Lower leg skin (tissue), 3 donors: ENCODE measurements around the gene CPA5.

Experiments
- POLR2A ChIP-seq, 2 donors: fragments of 450-650 bp; IDR thresholded peaks; one replicate each; pipeline ENCODE4 v1.6.1; 2016 to 2017; ENCODE audit warnings: antibody characterized with exemption in 2 of 2, mild to moderate bottlenecking in 1 of 2, moderate library complexity in 1 of 2
- TF ChIP-seq, protein P1 (sequence below), 3 donors: fragments of 450-650 bp; IDR thresholded peaks; one replicate each; pipeline ENCODE4 v1.5.1; 2016; ENCODE audit warnings: antibody characterized with exemption in 3 of 3, mild to moderate bottlenecking in 3 of 3, moderate library complexity in 2 of 3

DNA sequence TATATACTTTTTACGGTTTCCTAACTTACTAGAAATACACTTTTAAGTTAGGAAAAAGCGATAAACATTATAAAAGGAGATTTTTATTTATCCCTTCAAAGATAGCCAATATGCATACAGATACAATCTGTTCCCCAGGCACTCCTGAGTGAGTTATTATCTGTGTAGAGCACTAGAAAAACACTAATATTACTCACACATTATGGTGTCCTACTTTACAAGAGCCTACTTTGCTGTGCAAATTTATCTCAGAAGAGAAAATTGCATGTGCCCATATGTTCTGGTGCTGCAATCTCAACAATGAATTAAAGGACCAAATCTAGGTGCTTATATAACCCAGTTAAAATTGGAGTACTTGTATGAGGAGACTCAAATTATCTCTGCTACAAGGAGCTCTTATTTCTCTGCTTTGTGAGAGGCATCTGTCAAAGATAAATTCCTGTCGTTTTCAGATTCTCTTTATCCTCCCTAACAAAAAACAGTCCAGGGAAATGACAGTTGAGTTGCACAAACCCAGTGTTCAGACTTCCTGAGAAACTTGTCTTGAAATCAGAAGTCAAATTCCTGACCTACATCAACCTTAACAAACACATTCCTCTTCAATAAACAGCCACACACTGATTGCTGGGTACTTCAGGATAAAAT, 64.6 kb downstream of the CPA5 start:
- TF ChIP-seq, protein P1, sequence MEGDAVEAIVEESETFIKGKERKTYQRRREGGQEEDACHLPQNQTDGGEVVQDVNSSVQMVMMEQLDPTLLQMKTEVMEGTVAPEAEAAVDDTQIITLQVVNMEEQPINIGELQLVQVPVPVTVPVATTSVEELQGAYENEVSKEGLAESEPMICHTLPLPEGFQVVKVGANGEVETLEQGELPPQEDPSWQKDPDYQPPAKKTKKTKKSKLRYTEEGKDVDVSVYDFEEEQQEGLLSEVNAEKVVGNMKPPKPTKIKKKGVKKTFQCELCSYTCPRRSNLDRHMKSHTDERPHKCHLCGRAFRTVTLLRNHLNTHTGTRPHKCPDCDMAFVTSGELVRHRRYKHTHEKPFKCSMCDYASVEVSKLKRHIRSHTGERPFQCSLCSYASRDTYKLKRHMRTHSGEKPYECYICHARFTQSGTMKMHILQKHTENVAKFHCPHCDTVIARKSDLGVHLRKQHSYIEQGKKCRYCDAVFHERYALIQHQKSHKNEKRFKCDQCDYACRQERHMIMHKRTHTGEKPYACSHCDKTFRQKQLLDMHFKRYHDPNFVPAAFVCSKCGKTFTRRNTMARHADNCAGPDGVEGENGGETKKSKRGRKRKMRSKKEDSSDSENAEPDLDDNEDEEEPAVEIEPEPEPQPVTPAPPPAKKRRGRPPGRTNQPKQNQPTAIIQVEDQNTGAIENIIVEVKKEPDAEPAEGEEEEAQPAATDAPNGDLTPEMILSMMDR (IDR thresholded peaks at IDR 0.05) = no peak
- no peak for TF ChIP-seq POLR2A (IDR thresholded peaks at IDR 0.05)
